ENCODE results near the gene ZSWIM6.

Gene ZSWIM6

GRCh38 chr5:61496446-61496845 is 164.4 kb downstream of the ZSWIM6 start:
- no peak for TF ChIP-seq CTCF (IDR thresholded peaks at IDR 0.05)

- no peak for TF ChIP-seq CTCF (IDR thresholded peaks at IDR 0.05)
These were observed 164.8 kb downstream of the ZSWIM6 start for GRCh38 chr5:61496860-61497259.

GRCh38 chr5:61498121-61498520 is 166.1 kb downstream of the ZSWIM6 start:
- no peak for TF ChIP-seq CTCF (IDR thresholded peaks at IDR 0.05)

GRCh38 chr5:61501971-61502370 is 169.9 kb downstream of the ZSWIM6 start:
- TF ChIP-seq CTCF (IDR thresholded peaks at IDR 0.05): no peak

GRCh38 chr5:61504143-61504770 is 172.2 kb downstream of the ZSWIM6 start:
- no peak for TF ChIP-seq CTCF (IDR thresholded peaks at IDR 0.05)

GRCh38 chr5:61505281-61505680 is 173.2 kb downstream of the ZSWIM6 start:
- TF ChIP-seq CTCF (IDR thresholded peaks at IDR 0.05): no peak

GRCh38 chr5:61507232-61507631 is 175.2 kb downstream of the ZSWIM6 start:
- no peak for TF ChIP-seq CTCF (IDR thresholded peaks at IDR 0.05)

GRCh38 chr5:61516946-61517345 is 184.9 kb downstream of the ZSWIM6 start:
- no peak for TF ChIP-seq CTCF (IDR thresholded peaks at IDR 0.05)
